Effector memory CD4-positive, alpha-beta T cell (primary cell): ENCODE measurements around the gene BCL2L12.
"Not testable (repeated sequence)": the region's sequence is repeated elsewhere in the genome, so short reads cannot be mapped to it uniquely, and the experiment has no call there.

Experiments
- DNase-seq, 3 donors: peaks; one replicate each; pipeline ENCODE4 v3.0.0-alpha.2; 2020
- H3K27ac ChIP-seq: 2 replicates; pipeline ENCODE4 v1.7.0; 2013; ENCODE audit warnings: mild to moderate bottlenecking, low read length, moderate library complexity; ENCODE audit not compliant: insufficient read depth, poor library complexity, severe bottlenecking
- H3K27me3 ChIP-seq: replicated peaks from 2 replicates; pipeline ENCODE4 v1.7.0; 2013; ENCODE audit warnings: mild to moderate bottlenecking, low read length; ENCODE audit not compliant: insufficient read depth, control insufficient read depth, poor library complexity, severe bottlenecking
- H3K36me3 ChIP-seq: 2 replicates; pipeline ENCODE4 v1.7.0; 2013; ENCODE audit warnings: mild to moderate bottlenecking, low read length, moderate library complexity; ENCODE audit not compliant: control insufficient read depth, insufficient read depth
- H3K4me1 ChIP-seq: 2 replicates; pipeline ENCODE4 v1.7.0; 2013; ENCODE audit warnings: low read length, mild to moderate bottlenecking; ENCODE audit not compliant: control insufficient read depth, insufficient read depth, poor library complexity, severe bottlenecking
- H3K4me3 ChIP-seq: 2 replicates; pipeline ENCODE4 v1.7.0; 2013; ENCODE audit warnings: low read length, low read depth, mild to moderate bottlenecking; ENCODE audit not compliant: insufficient read depth, poor library complexity, severe bottlenecking
- H3K9me3 ChIP-seq: 2 replicates; pipeline ENCODE4 v1.7.0; 2013; ENCODE audit warnings: mild to moderate bottlenecking, low read length, moderate library complexity; ENCODE audit not compliant: control insufficient read depth

BCL2L12 gene

DNA sequence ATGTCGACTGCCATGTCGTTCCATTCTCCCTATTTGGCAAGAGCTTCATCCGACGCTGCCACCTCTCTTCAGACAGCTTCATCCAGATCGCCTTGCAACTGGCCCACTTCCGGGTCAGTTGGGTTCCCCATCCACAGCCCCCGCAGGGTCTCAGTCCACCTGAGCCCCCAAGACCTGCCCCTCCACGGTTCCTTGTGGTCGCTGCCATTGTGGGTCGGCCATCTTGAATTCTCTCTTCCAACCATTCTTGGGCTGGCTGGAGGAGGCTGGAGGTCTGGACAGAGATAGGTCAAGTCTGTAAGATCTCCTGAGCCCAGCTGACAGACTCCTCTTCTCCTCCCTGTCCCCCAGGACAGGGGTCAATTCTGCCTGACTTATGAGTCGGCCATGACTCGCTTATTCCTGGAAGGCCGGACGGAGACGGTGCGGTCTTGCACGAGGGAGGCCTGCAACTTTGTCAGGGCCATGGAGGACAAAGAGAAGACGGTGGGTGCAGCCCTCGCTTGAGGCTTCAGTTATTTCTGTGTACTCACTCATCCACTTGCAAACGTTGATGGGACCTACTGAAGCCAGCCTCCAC is 44.7 kb downstream of the BCL2L12 start:
- no peaks in the 10 kb centered on the region for H3K4me1 ChIP-seq
- no peak overlapping the region for H3K4me3 ChIP-seq
- no peaks in the 10 kb centered on the region for H3K36me3 ChIP-seq
- H3K9me3 ChIP-seq = no peaks in the 10 kb centered on the region
- no peak overlapping the region for H3K27ac ChIP-seq
- H3K27me3 ChIP-seq = no peaks in the 10 kb centered on the region
- no peak for DNase-seq

DNA sequence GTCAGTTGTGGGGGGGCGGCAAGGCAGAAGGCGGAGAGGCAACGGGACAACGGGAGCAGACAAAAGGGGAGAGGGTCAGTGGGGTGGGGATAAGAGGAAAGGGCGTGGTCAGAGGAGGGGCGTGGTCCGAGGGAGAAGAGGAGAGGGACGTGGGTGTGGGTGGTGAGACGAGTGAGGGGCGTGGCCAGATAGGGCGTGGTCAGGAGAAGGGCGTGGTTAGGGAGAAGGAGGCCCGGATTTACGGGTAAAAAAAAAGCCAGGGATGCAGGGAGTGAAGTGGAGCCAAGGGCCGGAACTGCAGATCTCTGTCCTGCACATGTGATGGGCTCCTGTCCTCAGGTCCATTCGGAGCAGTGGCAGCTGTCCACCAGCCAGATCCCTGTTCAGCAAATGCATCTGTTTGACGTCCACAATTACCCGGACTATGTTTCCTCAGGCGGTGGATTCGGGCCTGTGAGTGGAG is 46.7 kb downstream of the BCL2L12 start:
- DNase-seq = no peak
- H3K4me1 ChIP-seq = no peaks in the 10 kb centered on the region
- H3K4me3 ChIP-seq = no peak overlapping the region
- no peaks in the 10 kb centered on the region for H3K36me3 ChIP-seq
- H3K27ac ChIP-seq = no peak overlapping the region
- no peaks in the 10 kb centered on the region for H3K27me3 ChIP-seq
- no peaks in the 10 kb centered on the region for H3K9me3 ChIP-seq

DNA sequence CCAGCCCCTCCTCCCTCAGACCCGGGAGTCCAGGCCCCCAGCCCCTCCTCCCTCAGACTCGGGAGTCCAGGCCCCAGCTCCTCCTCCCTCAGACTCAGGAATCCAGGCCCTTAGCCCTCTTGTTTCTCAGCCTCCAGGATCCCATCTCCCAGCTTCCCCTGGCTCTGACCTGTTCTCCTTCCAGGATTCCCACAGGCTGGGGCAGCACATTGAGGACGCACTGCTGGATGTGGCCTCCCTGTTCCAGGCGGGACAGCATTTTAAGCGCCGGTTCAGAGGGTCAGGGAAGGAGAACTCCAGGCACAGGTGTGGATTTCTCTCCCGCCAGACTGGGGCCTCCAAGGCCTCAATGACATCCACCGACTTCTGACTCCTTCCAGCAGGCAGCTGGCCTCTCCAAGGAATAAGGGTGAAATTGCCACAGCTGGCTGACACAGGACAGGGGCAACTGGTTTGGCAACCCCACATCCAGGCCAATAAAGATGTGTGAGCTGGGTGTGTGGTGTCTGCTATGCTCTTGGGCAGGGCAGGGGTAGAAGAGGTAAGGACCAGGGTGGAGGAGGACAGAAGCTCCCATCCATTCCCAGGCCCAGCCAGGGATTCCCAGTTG is 47.6 kb downstream of the BCL2L12 start:
- no peak for DNase-seq
- no peak overlapping the region for H3K4me3 ChIP-seq
- H3K4me1 ChIP-seq = peaks cover 4% of the 10 kb centered on the region
- no peaks in the 10 kb centered on the region for H3K27me3 ChIP-seq
- no peak overlapping the region for H3K27ac ChIP-seq
- no peaks in the 10 kb centered on the region for H3K36me3 ChIP-seq
- no peaks in the 10 kb centered on the region for H3K9me3 ChIP-seq

DNA sequence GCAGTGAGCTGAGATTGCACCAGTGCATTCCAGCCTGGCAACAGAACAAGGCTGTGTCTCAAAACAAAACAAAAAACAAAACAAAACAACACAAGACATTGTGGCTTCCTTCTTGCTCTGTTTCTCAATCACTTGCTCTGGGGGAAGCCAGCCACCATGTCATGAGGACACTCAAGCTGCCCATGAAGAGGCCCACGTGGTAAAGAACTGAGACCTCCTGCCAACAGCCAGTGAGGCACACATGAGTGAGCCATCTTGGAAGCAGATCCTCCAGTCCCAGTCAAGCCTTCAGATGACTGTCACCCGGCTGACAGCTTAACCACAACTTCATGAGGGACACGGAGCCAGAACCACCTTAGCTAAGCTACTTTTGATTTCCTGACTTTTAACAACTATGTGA is 50.4 kb downstream of the BCL2L12 start:
- Histone ChIP-seq H3K4me3 (no peak overlapping the region), H3K4me1 (peaks cover 4% of the 10 kb centered on the region), H3K27ac (no peak overlapping the region), H3K27me3 (no peaks in the 10 kb centered on the region), H3K9me3 (no peaks in the 10 kb centered on the region), H3K36me3 (no peaks in the 10 kb centered on the region)
- DNase-seq = no peak

DNA sequence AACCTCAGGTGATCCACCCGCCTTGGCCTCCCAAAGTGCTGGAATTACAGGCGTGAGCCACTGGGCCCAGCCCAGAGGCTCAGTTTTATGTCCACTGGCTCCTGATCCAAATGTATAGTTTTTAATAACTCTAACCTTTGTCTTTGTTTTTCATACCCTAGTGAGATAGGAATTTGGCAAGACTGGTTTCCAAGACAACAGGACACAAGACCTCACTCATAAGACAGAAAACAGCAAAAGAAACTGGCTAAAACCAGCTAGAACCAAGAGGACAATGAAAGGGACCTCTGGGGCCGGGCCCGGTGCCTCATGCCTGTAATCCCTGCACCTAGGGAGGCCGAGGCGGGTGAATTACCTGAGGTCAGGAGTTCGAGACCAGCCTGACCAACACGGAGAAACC is 52.8 kb downstream of the BCL2L12 start:
- Histone ChIP-seq H3K27me3 (no peaks in the 10 kb centered on the region), H3K9me3 (no peaks in the 10 kb centered on the region), H3K4me1 (peaks cover 4% of the 10 kb centered on the region), H3K36me3 (no peaks in the 10 kb centered on the region), H3K4me3 (no peak overlapping the region), H3K27ac (no peak overlapping the region)
- no peak for DNase-seq

DNA sequence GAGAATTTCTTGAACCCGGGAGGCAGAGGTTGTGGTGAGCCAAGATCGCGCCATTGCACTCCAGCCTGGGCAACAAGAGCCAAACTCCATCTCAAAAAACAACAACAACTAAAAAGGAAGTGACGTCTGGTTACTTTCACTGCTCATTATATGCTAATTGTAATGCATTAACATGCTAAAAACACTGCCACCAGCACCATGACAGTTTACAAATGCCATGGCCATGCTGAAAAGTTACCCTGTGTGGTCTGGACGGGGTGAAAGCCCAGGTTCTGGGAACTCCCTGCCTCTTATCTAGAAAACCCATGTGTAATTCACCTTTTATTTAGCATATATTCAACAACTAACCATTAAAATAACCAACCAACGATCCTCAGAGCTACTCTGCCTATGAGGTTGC is 53.3 kb downstream of the BCL2L12 start:
- H3K27ac ChIP-seq = no peak overlapping the region
- no peak for DNase-seq
- H3K4me3 ChIP-seq = no peak overlapping the region
- H3K9me3 ChIP-seq = no peaks in the 10 kb centered on the region
- no peaks in the 10 kb centered on the region for H3K27me3 ChIP-seq
- no peaks in the 10 kb centered on the region for H3K36me3 ChIP-seq
- peaks cover 4% of the 10 kb centered on the region for H3K4me1 ChIP-seq

DNA sequence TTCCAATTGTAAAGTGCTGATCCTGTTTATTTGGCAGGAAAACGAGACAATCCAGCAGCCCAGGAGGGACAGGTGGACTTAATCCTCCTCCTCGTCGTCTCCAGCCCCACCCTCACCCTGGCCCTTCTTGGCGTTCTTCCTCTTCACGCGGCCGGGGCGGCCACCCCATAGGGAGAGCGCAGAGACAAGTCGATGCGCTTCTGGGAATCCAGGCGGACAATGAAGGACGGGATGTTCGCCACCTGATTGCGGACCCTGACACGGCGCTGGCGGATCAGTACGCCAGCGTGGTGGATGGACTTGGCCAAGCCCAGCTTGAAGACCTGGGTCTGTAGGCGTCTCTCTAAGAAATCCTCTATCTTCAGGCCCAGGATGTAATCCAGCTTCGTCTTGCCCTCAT is 53.7 kb downstream of the BCL2L12 start:
- DNase-seq, H3K4me3 ChIP-seq, H3K36me3 ChIP-seq, H3K4me1 ChIP-seq, H3K27me3 ChIP-seq, H3K9me3 ChIP-seq, H3K27ac ChIP-seq: not testable (repeated sequence)
